Neuronal stem cell (in vitro differentiated cells): ENCODE results near the gene MMADHC.
A peak's percentile ranks its signal among the peaks of the same experiment; 100 is the strongest.

Experiments
- DNase-seq: peaks from one replicate; pipeline ENCODE4 v3.0.0-alpha.2; 2013; ENCODE audit warnings: low spot score
- H2AFZ ChIP-seq: one replicate; pipeline ENCODE4 v1.6.1; 2013; ENCODE audit warnings: mild to moderate bottlenecking, low read length, inconsistent platforms
- H2AK5ac ChIP-seq: 2 replicates; pipeline ENCODE4 v1.6.1; 2013; ENCODE audit warnings: low read depth, mild to moderate bottlenecking, inconsistent platforms, low read length, moderate library complexity, mixed read lengths
- H2BK120ac ChIP-seq: 2 replicates; pipeline ENCODE4 v1.6.1; 2013; ENCODE audit warnings: low read depth, mild to moderate bottlenecking, inconsistent platforms, low read length, moderate library complexity, mixed read lengths
- H2BK12ac ChIP-seq: one replicate; pipeline ENCODE4 v1.6.1; 2013; ENCODE audit warnings: low read length, inconsistent platforms
- H2BK15ac ChIP-seq: 2 replicates; pipeline ENCODE4 v1.6.1; 2013; ENCODE audit warnings: mild to moderate bottlenecking, low read length, inconsistent platforms, mixed read lengths
- H2BK5ac ChIP-seq: one replicate; pipeline ENCODE4 v1.6.1; 2013; ENCODE audit warnings: inconsistent platforms, mild to moderate bottlenecking, low read length, moderate library complexity
- H3K14ac ChIP-seq: one replicate; pipeline ENCODE4 v1.6.1; 2013; ENCODE audit warnings: low read length, inconsistent platforms
- H3K18ac ChIP-seq: 2 replicates; pipeline ENCODE4 v1.6.1; 2013; ENCODE audit warnings: low read length, inconsistent platforms
- H3K23ac ChIP-seq: 2 replicates; pipeline ENCODE4 v1.6.1; 2013; ENCODE audit warnings: low read depth, mild to moderate bottlenecking, mixed read lengths, low read length, inconsistent platforms; ENCODE audit not compliant: poor library complexity
- H3K27ac ChIP-seq: replicated peaks from 3 replicates; pipeline ENCODE4 v1.5.1; 2013; ENCODE audit warnings: low read length, inconsistent platforms
- H3K27me3 ChIP-seq, 3 experiments: 2 replicates each; pipeline ENCODE4 v1.6.1; 2013; ENCODE audit warnings: low read length in 3 of 3, mild to moderate bottlenecking in 2 of 3, inconsistent platforms in 1 of 3, low read depth in 1 of 3, mixed read lengths in 1 of 3, moderate library complexity in 1 of 3; ENCODE audit not compliant: control insufficient read depth in 3 of 3, insufficient read depth in 3 of 3
- H3K36me3 ChIP-seq, 2 donors: replicated peaks in 1 of 2; 2 replicates each; pipeline ENCODE4 v1.6.1; 2013; ENCODE audit warnings: low read length in 2 of 2; ENCODE audit not compliant: control insufficient read depth in 2 of 2, insufficient read depth in 2 of 2
- H3K4ac ChIP-seq: 2 replicates; pipeline ENCODE4 v1.6.1; 2013; ENCODE audit warnings: inconsistent platforms, mild to moderate bottlenecking, low read length, moderate library complexity
- H3K4me1 ChIP-seq, 2 donors: 1 replicate in 1 of 2; 2 replicates in 1 of 2; pipeline ENCODE4 v1.6.1; 2013; ENCODE audit warnings: low read length in 2 of 2, low read depth in 1 of 2; ENCODE audit not compliant: control insufficient read depth in 2 of 2, insufficient read depth in 1 of 2
- H3K4me2 ChIP-seq: one replicate; pipeline ENCODE4 v1.6.1; 2013; ENCODE audit warnings: mild to moderate bottlenecking, low read length, inconsistent platforms; ENCODE audit not compliant: insufficient read depth, poor library complexity, severe bottlenecking
- H3K4me3 ChIP-seq, 2 donors: 2 replicates each; pipeline ENCODE4 v1.5.1; 2013; ENCODE audit warnings: low read length in 2 of 2, mild to moderate bottlenecking in 2 of 2, inconsistent platforms in 1 of 2, moderate library complexity in 1 of 2
- H3K79me1 ChIP-seq: one replicate; pipeline ENCODE4 v1.6.1; 2013; ENCODE audit warnings: low read depth, mild to moderate bottlenecking, inconsistent platforms, low read length, moderate library complexity
- H3K9ac ChIP-seq: one replicate; pipeline ENCODE4 v1.6.1; 2013; ENCODE audit warnings: mild to moderate bottlenecking, low read depth, low read length, inconsistent platforms; ENCODE audit not compliant: poor library complexity
- H3K9me3 ChIP-seq, 2 donors: replicated peaks in 1 of 2; 2 replicates each; pipeline versions ENCODE3 to v1.6.1; 2013; ENCODE audit warnings: low read length in 2 of 2, mild to moderate bottlenecking in 2 of 2, inconsistent platforms in 1 of 2, low read depth in 1 of 2, mixed read lengths in 1 of 2, moderate library complexity in 1 of 2; ENCODE audit not compliant: control insufficient read depth in 2 of 2, insufficient read depth in 1 of 2
- H4K8ac ChIP-seq: one replicate; pipeline ENCODE4 v1.6.1; 2013; ENCODE audit warnings: low read depth, mild to moderate bottlenecking, inconsistent platforms, low read length, moderate library complexity
- H4K91ac ChIP-seq: one replicate; pipeline ENCODE4 v1.6.1; 2013; ENCODE audit warnings: low read length, low read depth, mild to moderate bottlenecking, inconsistent platforms; ENCODE audit not compliant: poor library complexity
- whole genome bisulfite sequencing, 2 donors: extraction: QIAGEN DNeasy Blood & Tissue Kit; methylation state at CpG; one replicate each; pipeline ENCODE4 v1.1.7; 2013; ENCODE audit warnings: missing lambda C conversion rate in 2 of 2, mixed read lengths in 1 of 2; ENCODE audit not compliant: insufficient read length in 2 of 2, insufficient replicate concordance in 1 of 2; ENCODE audit errors: extremely low coverage in 2 of 2; 5-methylcytosine and 5-hydroxymethylcytosine counted together

The MMADHC gene

GRCh38 chr2:149594411-149594810, 6.8 kb upstream of the MMADHC start:
- Histone ChIP-seq H2AK5ac (no peak overlapping the region), H3K4me2 (no peak overlapping the region), H3K27ac (no peak overlapping the region), H4K8ac (no peak overlapping the region), H2BK5ac (no peak overlapping the region), H2BK120ac (no peak overlapping the region), H4K91ac (no peak overlapping the region), H2BK15ac (no peak overlapping the region), H3K14ac (no peak overlapping the region), H3K18ac (no peak overlapping the region), H3K23ac (no peak overlapping the region), H3K4me3 (no peak overlapping the region), H3K9ac (no peak overlapping the region), H3K4me1 (no peaks in the 10 kb centered on the region), H3K79me1 (no peaks in the 10 kb centered on the region), H3K4ac (no peak overlapping the region), H3K36me3 (no peaks in the 10 kb centered on the region), H3K27me3 (no peaks in the 10 kb centered on the region), H2BK12ac (no peak overlapping the region), H3K9me3 (no peaks in the 10 kb centered on the region), H2AFZ (no peak overlapping the region)
- no peak for DNase-seq
- WGBS, 2 donors: no CpG with 5 or more reads among the region's 2 CpGs

GRCh38 chr2:149587950-149588487, 444 bp upstream of the MMADHC start:
- no CpG with 5 or more reads among the region's 10 CpGs for WGBS, 2 donors
- Histone ChIP-seq H2AK5ac (no peak overlapping the region), H3K27ac (no peak overlapping the region), H4K8ac (no peak overlapping the region), H2BK5ac (no peak overlapping the region), H3K36me3 (peaks cover 0 to 28% of the 10 kb centered on the region in 2 donors), H2BK12ac (no peak overlapping the region), H4K91ac (no peak overlapping the region), H3K4me1 (peaks cover 3 to 6% of the 10 kb centered on the region in 2 donors), H3K27me3 (no peaks in the 10 kb centered on the region), H3K4ac (no peak overlapping the region), H3K4me2 (peak overlapping the region; percentile 57), H3K23ac (no peak overlapping the region), H3K9me3 (no peaks in the 10 kb centered on the region), H3K9ac (no peak overlapping the region), H3K4me3 (peak overlapping the region; percentile 31 to 88), H2BK15ac (no peak overlapping the region), H2AFZ (peak overlapping the region; percentile 91), H2BK120ac (no peak overlapping the region), H3K14ac (no peak overlapping the region), H3K18ac (no peak overlapping the region), H3K79me1 (peaks cover 2% of the 10 kb centered on the region)
- DNase-seq: no peak

GRCh38 chr2:149586898-149587219, 716 bp downstream of the MMADHC start:
- Histone ChIP-seq H3K27ac (peak overlapping the region; percentile 97), H4K8ac (no peak overlapping the region), H2BK12ac (no peak overlapping the region), H2AFZ (peak overlapping the region; percentile 91), H3K14ac (no peak overlapping the region), H4K91ac (no peak overlapping the region), H3K4me3 (peak overlapping the region; percentile 88 to 90), H2BK120ac (peak overlapping the region; percentile 83), H2AK5ac (no peak overlapping the region), H3K23ac (peak overlapping the region; percentile 100), H3K9me3 (no peaks in the 10 kb centered on the region), H3K27me3 (no peaks in the 10 kb centered on the region), H3K4ac (no peak overlapping the region), H3K9ac (peak overlapping the region; percentile 92), H3K18ac (peak overlapping the region; percentile 97), H2BK15ac (peak overlapping the region; percentile 49), H3K79me1 (peaks cover 2% of the 10 kb centered on the region), H2BK5ac (peak overlapping the region; percentile 93), H3K4me2 (peak overlapping the region; percentile 57), H3K4me1 (peaks cover 3 to 6% of the 10 kb centered on the region in 2 donors), H3K36me3 (peaks cover 0 to 39% of the 10 kb centered on the region in 2 donors)
- WGBS, 2 donors: no CpG with 5 or more reads among the region's 7 CpGs
- no peak for DNase-seq

GRCh38 chr2:149586063-149586462, 1.5 kb downstream of the MMADHC start:
- H3K23ac ChIP-seq: no peak overlapping the region
- H3K4me3 ChIP-seq: peak overlapping the region; percentile 8 to 88
- no peak overlapping the region for H3K4ac ChIP-seq
- H3K79me1 ChIP-seq: peaks cover 2% of the 10 kb centered on the region
- H3K4me1 ChIP-seq: peaks cover 3 to 6% of the 10 kb centered on the region in 2 donors
- peaks cover 0 to 47% of the 10 kb centered on the region in 2 donors for H3K36me3 ChIP-seq
- H2AFZ ChIP-seq: peak overlapping the region; percentile 2
- no CpG with 5 or more reads among the region's 3 CpGs for WGBS, 2 donors
- H3K4me2 ChIP-seq: no peak overlapping the region
- H3K27me3 ChIP-seq: no peaks in the 10 kb centered on the region
- no peak overlapping the region for H2AK5ac ChIP-seq
- H3K14ac ChIP-seq: no peak overlapping the region
- no peak overlapping the region for H2BK12ac ChIP-seq
- H4K91ac ChIP-seq: no peak overlapping the region
- H4K8ac ChIP-seq: no peak overlapping the region
- no peaks in the 10 kb centered on the region for H3K9me3 ChIP-seq
- H2BK5ac ChIP-seq: no peak overlapping the region
- H3K9ac ChIP-seq: no peak overlapping the region
- H3K18ac ChIP-seq: no peak overlapping the region
- no peak for DNase-seq
- no peak overlapping the region for H3K27ac ChIP-seq
- H2BK120ac ChIP-seq: no peak overlapping the region
- H2BK15ac ChIP-seq: no peak overlapping the region
